Measurements from ENCODE around the gene AGRP.
A peak's percentile ranks its signal among the peaks of the same experiment; 100 is the strongest.

The AGRP gene

GRCh38 chr16:67504031-67505021, 21.0 kb upstream of the AGRP start:
- DNase-seq, result peak; percentile 88 to 96 (median 94)

GRCh38 chr16:67499106-67499505, 15.8 kb upstream of the AGRP start:
- no peak for DNase-seq

- peak; percentile 54 to 89 (median 77) for DNase-seq
These were observed 7.2 kb upstream of the AGRP start for GRCh38 chr16:67490335-67491096.

- DNase-seq, result no peak
These were observed 6.2 kb upstream of the AGRP start for GRCh38 chr16:67489401-67490083.

GRCh38 chr16:67487561-67487960, 4.2 kb upstream of the AGRP start:
- peak in 3 of 4 experiments; percentile 34 to 43 (median 39) for DNase-seq

GRCh38 chr16:67486805-67487204, 3.5 kb upstream of the AGRP start:
- DNase-seq, result peak; percentile 52 to 77 (median 74)

GRCh38 chr16:67483731-67484525, 581 bp upstream of the AGRP start:
- no peak for DNase-seq

GRCh38 chr16:67482233-67482924, 968 bp downstream of the AGRP start:
- DNase-seq, result no peak

GRCh38 chr16:67481561-67482232, 1.6 kb downstream of the AGRP start:
- peak in 2 of 4 experiments; percentile 53 to 58 for DNase-seq

GRCh38 chr16:67480833-67481560, 2.4 kb downstream of the AGRP start, which contains the start of gene ATP6V0D1:
Gene ATP6V0D1 (minus strand): TSS chr16:67481157. CDS start chr16:67481086, 71 bp downstream.
- DNase-seq, result peak; percentile 100

GRCh38 chr16:67477960-67478554, 5.3 kb downstream of the AGRP start:
- DNase-seq, result no peak

- DNase-seq, result peak in 3 of 4 experiments; percentile 53 to 63 (median 59)
These were observed 8.5 kb downstream of the AGRP start for GRCh38 chr16:67474551-67475455.

GRCh38 chr16:67471758-67472384, 11.5 kb downstream of the AGRP start:
- no peak for DNase-seq

- peak in 1 of 4 experiments; percentile 37 for DNase-seq
These were observed 13.0 kb downstream of the AGRP start for GRCh38 chr16:67470359-67470758.

GRCh38 chr16:67468731-67469130, 14.6 kb downstream of the AGRP start:
- no peak for DNase-seq

GRCh38 chr16:67466581-67466980, 16.8 kb downstream of the AGRP start:
- no peak for DNase-seq

- DNase-seq, result no peak
These were observed 18.8 kb downstream of the AGRP start for GRCh38 chr16:67464565-67464964.

- no peak for DNase-seq
These were observed 19.7 kb downstream of the AGRP start for GRCh38 chr16:67463691-67464090.
